OCI-LY3 (cell line): Measurements from ENCODE around the gene USP3.

ENCODE experiments used
- H2AFZ ChIP-seq: fragments of 200-600, 300-600 bp; shearing (Covaris generic); 2 replicates; pipeline ENCODE4 v1.6.0; 2014; ENCODE audit warnings: antibody characterized with exemption, low read depth, low read length
- H3K27ac ChIP-seq: fragments of 200-600, 300-600 bp; sonication (generic); 2 replicates; pipeline ENCODE4 v1.5.1; 2014; ENCODE audit warnings: mild to moderate bottlenecking, low read length, moderate library complexity, mixed read lengths
- H3K27me3 ChIP-seq: fragments of 200-600, 300-600 bp; sonication (generic); 2 replicates; pipeline ENCODE4 v1.6.1; 2014; ENCODE audit warnings: low read depth, low read length, mixed read lengths
- H3K36me3 ChIP-seq: fragments of 200-600, 300-600 bp; sonication (generic); replicated peaks from 2 replicates; pipeline ENCODE3; 2014; ENCODE audit warnings: low read depth, low read length, mixed read lengths
- H3K4me1 ChIP-seq: fragments of 300-600, 200-600 bp; sonication (generic); 2 replicates; pipeline ENCODE4 v1.6.1; 2014; ENCODE audit warnings: low read length, mixed read lengths
- H3K4me2 ChIP-seq: fragments of 200-600, 300-600 bp; sonication (generic); 2 replicates; pipeline ENCODE4 v1.6.1; 2014; ENCODE audit warnings: low read length, mixed read lengths
- H3K4me3 ChIP-seq: fragments of 300-600, 200-600 bp; sonication (generic); 2 replicates; pipeline ENCODE4 v1.5.1; 2014; ENCODE audit warnings: antibody characterized with exemption, mild to moderate bottlenecking, low read length, moderate library complexity
- H3K79me2 ChIP-seq: fragments of 300-600, 200-600 bp; shearing (Covaris generic); 2 replicates; pipeline ENCODE4 v1.6.1; 2014; ENCODE audit warnings: mild to moderate bottlenecking, low read length, mixed read lengths
- H3K9ac ChIP-seq: fragments of 300-600, 200-600 bp; shearing (Covaris generic); 2 replicates; pipeline ENCODE4 v1.6.0; 2014; ENCODE audit warnings: mild to moderate bottlenecking, low read length, moderate library complexity
- H3K9me3 ChIP-seq: fragments of 200-600, 300-600 bp; shearing (Covaris generic); 2 replicates; pipeline ENCODE4 v1.6.1; 2014; ENCODE audit warnings: low read length, mixed read lengths; ENCODE audit not compliant: insufficient read depth
- H4K20me1 ChIP-seq: fragments of 200-600, 300-600 bp; sonication (generic); 2 replicates; pipeline ENCODE4 v1.6.1; 2016; ENCODE audit warnings: low read length, mixed read lengths; ENCODE audit not compliant: insufficient read depth
- CTCF ChIP-seq: fragments of 200-600, 300-600 bp; sonication (generic); IDR thresholded peaks from 2 replicates; pipeline ENCODE4 v1.5.1; 2014; ENCODE audit warnings: antibody characterized with exemption, low read length, low read depth
- EZH2phosphoT487 ChIP-seq: fragments of 200-600 bp; shearing (Covaris generic); IDR thresholded peaks from 2 replicates; pipeline ENCODE4 v1.6.1; 2018; ENCODE audit warnings: antibody characterized with exemption, mixed run types, low read depth

The USP3 gene

GRCh38 chr15:63555507-63555906 lies 51.1 kb downstream of the USP3 start:
- H3K36me3 ChIP-seq = peaks cover 31% of the 10 kb centered on the region
- H3K27me3 ChIP-seq = no peaks in the 10 kb centered on the region
- no peak overlapping the region for H3K4me2 ChIP-seq
- H3K27ac ChIP-seq = no peak overlapping the region
- 0 out of 2 replicates have a peak, but pooled peaks cover 5% of the 10 kb centered on the region for H4K20me1 ChIP-seq
- H3K4me3 ChIP-seq = no peak overlapping the region
- no peak for TF ChIP-seq EZH2phosphoT487
- TF ChIP-seq CTCF = no peak
- no peak overlapping the region for H2AFZ ChIP-seq
- H3K79me2 ChIP-seq = peaks cover 5% of the 10 kb centered on the region
- no peak overlapping the region for H3K9ac ChIP-seq
- peaks cover 5% of the 10 kb centered on the region for H3K4me1 ChIP-seq
- no peaks in the 10 kb centered on the region for H3K9me3 ChIP-seq

- Histone ChIP-seq H3K36me3 (peaks cover 33% of the 10 kb centered on the region), H3K27me3 (no peaks in the 10 kb centered on the region), H3K4me3 (no peak overlapping the region), H3K4me2 (no peak overlapping the region), H3K9ac (no peak overlapping the region), H4K20me1 (peaks cover 5% of the 10 kb centered on the region; the same call in 1 of the 2 replicates), H3K9me3 (no peaks in the 10 kb centered on the region), H2AFZ (no peak overlapping the region), H3K4me1 (peaks cover 11% of the 10 kb centered on the region), H3K79me2 (peaks cover 5% of the 10 kb centered on the region), H3K27ac (no peak overlapping the region)
- TF ChIP-seq EZH2phosphoT487 = no peak
- TF ChIP-seq CTCF = no peak
Observed at GRCh38 chr15:63556246-63556645, 51.9 kb downstream of the USP3 start.

- H3K36me3 ChIP-seq = peaks cover 37% of the 10 kb centered on the region
- peaks cover 11% of the 10 kb centered on the region for H3K4me1 ChIP-seq
- peaks cover 5% of the 10 kb centered on the region for H3K79me2 ChIP-seq
- no peak overlapping the region for H3K4me3 ChIP-seq
- H4K20me1 ChIP-seq = peaks cover 8% of the 10 kb centered on the region; the same call in 1 of the 2 replicates
- H3K9me3 ChIP-seq = no peaks in the 10 kb centered on the region
- H3K27ac ChIP-seq = no peak overlapping the region
- no peak overlapping the region for H2AFZ ChIP-seq
- H3K27me3 ChIP-seq = no peaks in the 10 kb centered on the region
- no peak overlapping the region for H3K4me2 ChIP-seq
- H3K9ac ChIP-seq = no peak overlapping the region
- TF ChIP-seq CTCF (no peak), EZH2phosphoT487 (no peak)
Observed at GRCh38 chr15:63556736-63557135, 52.3 kb downstream of the USP3 start.

- Histone ChIP-seq H3K27me3 (no peaks in the 10 kb centered on the region), H3K4me3 (no peak overlapping the region), H3K36me3 (peaks cover 55% of the 10 kb centered on the region), H3K4me2 (no peak overlapping the region), H3K27ac (no peak overlapping the region), H4K20me1 (peaks cover 13% of the 10 kb centered on the region; the same call in 1 of the 2 replicates), H3K79me2 (no peaks in the 10 kb centered on the region; the same call in 1 of the 2 replicates), H3K9ac (no peak overlapping the region), H3K4me1 (peaks cover 11% of the 10 kb centered on the region), H3K9me3 (no peaks in the 10 kb centered on the region), H2AFZ (no peak overlapping the region)
- TF ChIP-seq CTCF (no peak), EZH2phosphoT487 (no peak)
Observed at GRCh38 chr15:63559753-63560152, 55.4 kb downstream of the USP3 start.
